ENCODE data around the gene CEP131. TPM values are rescaled to one million over a fixed set of nuclear protein-coding genes. Genes with fewer than 3 reads are reported as not detected.

Gene CEP131
- total RNA-seq, 2 donors from 2014 or later, result 23.2 to 28.0 TPM

GRCh38 chr17:81258292-81258691 lies 35.5 kb upstream of the CEP131 start:
- H3K4me3 ChIP-seq (ENCODE audit: low read length), result no peak overlapping the region
- H3K27ac Mint-ChIP-seq, result no peak overlapping the region
- no peaks in the 10 kb centered on the region for H3K9me3 ChIP-seq (ENCODE audit: control insufficient read depth, low read length)
- 85 to 91% methylated on average over 12 to 20 of the region's 20 CpGs for WGBS, 2 experiments (ENCODE audit: insufficient coverage in 1 of 2, insufficient read length in 1 of 2)
- no peaks in the 10 kb centered on the region for H3K27me3 Mint-ChIP-seq (ENCODE audit: insufficient read depth)
- no peaks in the 10 kb centered on the region for H3K9me3 Mint-ChIP-seq
- peak overlapping the region; percentile 32 for H3K27ac ChIP-seq (ENCODE audit: low read depth, low read length)
- TF ChIP-seq CTCF (conservative IDR thresholded peaks at IDR 0.05), result peak; percentile 52
- no peak overlapping the region for H3K9ac ChIP-seq (ENCODE audit: extremely low read depth, low read length, poor library complexity, severe bottlenecking)
- H3K4me3 Mint-ChIP-seq, result no peak overlapping the region
- peaks cover 3% of the 10 kb centered on the region for H3K4me1 Mint-ChIP-seq
- no peaks in the 10 kb centered on the region for H3K27me3 ChIP-seq (ENCODE audit: control insufficient read depth, insufficient read depth, low read length, poor library complexity, severe bottlenecking)
- peak; percentile 75 for DNase-seq
- H3K36me3 ChIP-seq (ENCODE audit: control insufficient read depth, insufficient read depth, low read length), result peaks cover 5% of the 10 kb centered on the region
- peaks cover 27% of the 10 kb centered on the region for H3K36me3 Mint-ChIP-seq (ENCODE audit: low read depth)
- no peaks in the 10 kb centered on the region for H3K4me1 ChIP-seq (ENCODE audit: control insufficient read depth, insufficient read depth, low read length)

GRCh38 chr17:81257533-81257932 lies 34.8 kb upstream of the CEP131 start:
- H3K36me3 ChIP-seq (ENCODE audit: control insufficient read depth, insufficient read depth, low read length), result peaks cover 5% of the 10 kb centered on the region
- no peak overlapping the region for H3K4me3 ChIP-seq (ENCODE audit: low read length)
- H3K9me3 Mint-ChIP-seq, result no peaks in the 10 kb centered on the region
- WGBS, 2 experiments (ENCODE audit: insufficient coverage in 1 of 2, insufficient read length in 1 of 2), result 93 to 98% methylated on average over 15 to 19 of the region's 19 CpGs
- no peaks in the 10 kb centered on the region for H3K4me1 ChIP-seq (ENCODE audit: control insufficient read depth, insufficient read depth, low read length)
- no peak overlapping the region for H3K27ac Mint-ChIP-seq
- no peak for DNase-seq
- no peak overlapping the region for H3K4me3 Mint-ChIP-seq
- peaks cover 3% of the 10 kb centered on the region for H3K4me1 Mint-ChIP-seq
- TF ChIP-seq CTCF (conservative IDR thresholded peaks at IDR 0.05), result no peak
- H3K9me3 ChIP-seq (ENCODE audit: control insufficient read depth, low read length), result no peaks in the 10 kb centered on the region
- H3K27ac ChIP-seq (ENCODE audit: low read depth, low read length), result no peak overlapping the region
- no peak overlapping the region for H3K9ac ChIP-seq (ENCODE audit: extremely low read depth, low read length, poor library complexity, severe bottlenecking)
- no peaks in the 10 kb centered on the region for H3K27me3 Mint-ChIP-seq (ENCODE audit: insufficient read depth)
- no peaks in the 10 kb centered on the region for H3K27me3 ChIP-seq (ENCODE audit: control insufficient read depth, insufficient read depth, low read length, poor library complexity, severe bottlenecking)
- peaks cover 29% of the 10 kb centered on the region for H3K36me3 Mint-ChIP-seq (ENCODE audit: low read depth)

- H3K4me1 Mint-ChIP-seq, result peaks cover 3% of the 10 kb centered on the region
- no peaks in the 10 kb centered on the region for H3K9me3 ChIP-seq (ENCODE audit: control insufficient read depth, low read length)
- H3K9ac ChIP-seq (ENCODE audit: extremely low read depth, low read length, poor library complexity, severe bottlenecking), result no peak overlapping the region
- no peak for TF ChIP-seq CTCF (conservative IDR thresholded peaks at IDR 0.05)
- no peak overlapping the region for H3K27ac Mint-ChIP-seq
- no peaks in the 10 kb centered on the region for H3K9me3 Mint-ChIP-seq
- no peaks in the 10 kb centered on the region for H3K27me3 ChIP-seq (ENCODE audit: control insufficient read depth, insufficient read depth, low read length, poor library complexity, severe bottlenecking)
- no peak overlapping the region for H3K4me3 Mint-ChIP-seq
- no peak for DNase-seq
- WGBS, 2 experiments (ENCODE audit: insufficient coverage in 1 of 2, insufficient read length in 1 of 2), result 91 to 98% methylated on average over 8 to 12 of the region's 12 CpGs
- H3K4me1 ChIP-seq (ENCODE audit: control insufficient read depth, insufficient read depth, low read length), result no peaks in the 10 kb centered on the region
- H3K27me3 Mint-ChIP-seq (ENCODE audit: insufficient read depth), result no peaks in the 10 kb centered on the region
- H3K27ac ChIP-seq (ENCODE audit: low read depth, low read length), result no peak overlapping the region
- H3K4me3 ChIP-seq (ENCODE audit: low read length), result no peak overlapping the region
- peaks cover 5% of the 10 kb centered on the region for H3K36me3 ChIP-seq (ENCODE audit: control insufficient read depth, insufficient read depth, low read length)
- peaks cover 26% of the 10 kb centered on the region for H3K36me3 Mint-ChIP-seq (ENCODE audit: low read depth)
These were observed 33.9 kb upstream of the CEP131 start for GRCh38 chr17:81256616-81257015.
